HEK293 (cell line): ENCODE results near the gene STON2.

Experiments
- BCL11A ChIP-seq: fragments of 450-650 bp; formaldehyde crosslinking; IDR thresholded peaks from 2 replicates; pipeline ENCODE4 v1.5.1; 2016; ENCODE audit warnings: low read depth, missing biosample characterization, missing genetic modification characterization
- ZFP3 ChIP-seq: fragments of 450-650 bp; formaldehyde crosslinking; IDR thresholded peaks from 2 replicates; pipeline ENCODE4 v1.5.1; 2016; ENCODE audit warnings: low read depth, missing biosample characterization, missing genetic modification characterization
- ZNF558 ChIP-seq: fragments of 450-650 bp; formaldehyde crosslinking; IDR thresholded peaks from 2 replicates; pipeline ENCODE4 v1.5.1; 2016; ENCODE audit warnings: missing biosample characterization, missing genetic modification characterization
- ZSCAN30 ChIP-seq: fragments of 450-650 bp; IDR thresholded peaks from 2 replicates; pipeline ENCODE4 v1.5.1; 2018; ENCODE audit warnings: missing biosample characterization, mild to moderate bottlenecking, missing genetic modification characterization, moderate library complexity

DNA sequence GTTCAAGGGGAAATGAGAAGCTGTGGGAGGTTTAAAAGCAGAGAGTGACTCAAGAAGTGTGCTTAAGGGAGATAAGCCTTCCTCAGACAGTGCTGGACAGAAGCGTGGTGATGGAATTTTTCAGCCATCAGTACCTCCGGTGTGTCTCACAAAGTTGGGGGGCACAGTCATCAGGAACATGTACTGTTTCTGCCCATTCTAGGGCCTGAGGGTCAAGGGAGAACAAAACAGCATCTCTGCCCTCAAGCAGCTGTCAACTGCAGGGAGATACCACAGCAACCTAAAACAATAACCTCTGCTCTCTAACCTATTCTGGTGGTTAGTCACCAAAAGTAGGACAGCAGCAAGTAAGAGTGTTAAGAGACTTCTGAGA, 2.0 kb upstream of the STON2 start:
- TF ChIP-seq BCL11A (tag by site-specific recombination) (no peak), ZNF558 (no peak), ZSCAN30 (tag by site-specific recombination) (no peak), ZFP3 (no peak)
